Fibroblast of the aortic adventitia (primary cell): ENCODE data around the gene AQP3. TPM values are rescaled to one million over a fixed set of nuclear protein-coding genes. Genes with fewer than 3 reads are reported as not detected.
"Not testable (repeated sequence)": the region's sequence is repeated elsewhere in the genome, so short reads cannot be mapped to it uniquely, and the experiment has no call there.

Experiments
- DNase-seq: peaks from one replicate; pipeline ENCODE4 v3.0.0-alpha.2; 2010; ENCODE audit warnings: low read depth
- H3K4me3 ChIP-seq: 2 replicates; pipeline ENCODE4 v1.5.1; 2011; ENCODE audit warnings: low read depth, mild to moderate bottlenecking, control low read depth, low read length, moderate library complexity
- total RNA-seq: library from RNA; depleted of rRNA; stranded (reverse); fragments of >200 nt; gene quantifications from 2 replicates; pipeline ENCODE4 v1.2.3, GENCODE V29; 2012; ENCODE audit warnings: low replicate concordance
- TF ChIP-seq, protein P1 (sequence below): IDR thresholded peaks from 2 replicates; pipeline ENCODE4 v1.5.1; 2011; ENCODE audit warnings: mild to moderate bottlenecking, low read length, control low read depth, inconsistent platforms; ENCODE audit not compliant: insufficient read depth

Gene AQP3
- total RNA-seq, 1 donor: 0.54 TPM

DNA sequence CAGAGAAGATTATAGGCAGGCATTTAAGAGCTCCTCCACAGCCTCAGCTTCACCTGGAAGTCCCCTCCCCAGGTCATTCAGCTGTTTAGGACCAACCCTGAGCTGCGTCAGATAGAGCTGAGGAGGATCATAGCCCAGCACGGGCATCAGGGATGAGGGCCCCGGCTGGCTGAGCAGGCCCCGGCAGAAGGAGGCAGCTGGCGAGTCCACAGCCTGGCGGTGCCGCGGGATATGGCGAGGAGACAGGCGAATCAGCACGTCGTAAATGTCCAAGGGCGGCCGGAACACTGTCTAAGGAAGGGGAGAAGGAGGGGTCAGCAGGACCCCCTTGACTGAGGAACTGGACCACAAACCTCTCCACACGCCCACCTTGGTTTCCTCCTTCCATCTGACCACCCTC, 15.8 kb upstream of the AQP3 start:
- TF ChIP-seq, protein P1, sequence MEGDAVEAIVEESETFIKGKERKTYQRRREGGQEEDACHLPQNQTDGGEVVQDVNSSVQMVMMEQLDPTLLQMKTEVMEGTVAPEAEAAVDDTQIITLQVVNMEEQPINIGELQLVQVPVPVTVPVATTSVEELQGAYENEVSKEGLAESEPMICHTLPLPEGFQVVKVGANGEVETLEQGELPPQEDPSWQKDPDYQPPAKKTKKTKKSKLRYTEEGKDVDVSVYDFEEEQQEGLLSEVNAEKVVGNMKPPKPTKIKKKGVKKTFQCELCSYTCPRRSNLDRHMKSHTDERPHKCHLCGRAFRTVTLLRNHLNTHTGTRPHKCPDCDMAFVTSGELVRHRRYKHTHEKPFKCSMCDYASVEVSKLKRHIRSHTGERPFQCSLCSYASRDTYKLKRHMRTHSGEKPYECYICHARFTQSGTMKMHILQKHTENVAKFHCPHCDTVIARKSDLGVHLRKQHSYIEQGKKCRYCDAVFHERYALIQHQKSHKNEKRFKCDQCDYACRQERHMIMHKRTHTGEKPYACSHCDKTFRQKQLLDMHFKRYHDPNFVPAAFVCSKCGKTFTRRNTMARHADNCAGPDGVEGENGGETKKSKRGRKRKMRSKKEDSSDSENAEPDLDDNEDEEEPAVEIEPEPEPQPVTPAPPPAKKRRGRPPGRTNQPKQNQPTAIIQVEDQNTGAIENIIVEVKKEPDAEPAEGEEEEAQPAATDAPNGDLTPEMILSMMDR: no peak
- DNase-seq: no peak

GRCh38 chr9:33461492-33461891, 14.1 kb upstream of the AQP3 start:
- DNase-seq: no peak
- TF ChIP-seq, protein P1: no peak
- no peak overlapping the region for H3K4me3 ChIP-seq

More for the DNA sequence above, 15.8 kb upstream of the AQP3 start:
- H3K4me3 ChIP-seq: no peak overlapping the region

GRCh38 chr9:33460854-33461253, 13.5 kb upstream of the AQP3 start:
- no peak overlapping the region for H3K4me3 ChIP-seq
- TF ChIP-seq, protein P1: no peak
- DNase-seq: no peak

- H3K4me3 ChIP-seq: no peak overlapping the region
- TF ChIP-seq, protein P1: no peak
- DNase-seq: no peak
Observed at GRCh38 chr9:33459115-33459514, 11.7 kb upstream of the AQP3 start.

DNA sequence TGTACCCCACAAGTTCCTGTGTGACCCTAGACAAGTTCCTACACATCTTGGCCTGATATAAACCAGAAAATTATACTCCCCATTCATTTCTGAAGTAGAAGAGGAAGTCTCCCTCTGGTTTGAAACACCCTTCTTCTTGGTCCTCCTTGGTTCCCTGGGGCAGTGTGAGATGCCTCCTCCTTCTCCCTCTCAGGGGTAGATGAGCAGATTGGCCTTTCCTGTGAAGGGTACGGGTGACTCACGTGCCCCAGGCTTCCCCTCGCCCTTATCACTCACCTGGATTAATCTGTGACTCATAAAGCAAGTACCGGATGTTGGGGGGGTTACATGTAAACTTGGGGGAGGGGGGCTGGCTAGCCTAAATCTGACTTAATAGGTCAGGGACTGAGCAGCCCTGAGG, 11.1 kb upstream of the AQP3 start:
- no peak for DNase-seq
- TF ChIP-seq, protein P1: no peak
- H3K4me3 ChIP-seq: no peak overlapping the region

DNA sequence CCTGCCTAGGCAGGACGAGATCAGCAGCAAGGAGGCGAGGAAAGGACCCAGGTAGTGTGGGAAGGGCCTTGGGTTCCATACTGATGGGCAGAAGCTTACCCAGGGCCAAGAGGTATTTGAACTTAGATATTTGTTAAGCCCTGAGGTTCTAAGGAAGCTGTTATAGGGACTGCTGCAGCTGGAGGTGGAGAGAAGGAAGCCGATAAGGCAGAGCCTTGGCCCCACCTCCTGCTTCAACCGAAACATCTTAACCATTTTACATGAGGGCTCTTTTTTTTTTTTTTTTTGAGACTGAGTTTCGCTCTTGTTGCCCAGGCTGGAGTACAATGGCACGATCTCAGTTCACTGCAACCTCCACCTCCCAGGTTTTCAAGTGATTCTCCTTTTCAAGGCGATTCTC, 8.6 kb upstream of the AQP3 start:
- TF ChIP-seq, protein P1: no peak
- H3K4me3 ChIP-seq: no peak overlapping the region
- DNase-seq: no peak

DNA sequence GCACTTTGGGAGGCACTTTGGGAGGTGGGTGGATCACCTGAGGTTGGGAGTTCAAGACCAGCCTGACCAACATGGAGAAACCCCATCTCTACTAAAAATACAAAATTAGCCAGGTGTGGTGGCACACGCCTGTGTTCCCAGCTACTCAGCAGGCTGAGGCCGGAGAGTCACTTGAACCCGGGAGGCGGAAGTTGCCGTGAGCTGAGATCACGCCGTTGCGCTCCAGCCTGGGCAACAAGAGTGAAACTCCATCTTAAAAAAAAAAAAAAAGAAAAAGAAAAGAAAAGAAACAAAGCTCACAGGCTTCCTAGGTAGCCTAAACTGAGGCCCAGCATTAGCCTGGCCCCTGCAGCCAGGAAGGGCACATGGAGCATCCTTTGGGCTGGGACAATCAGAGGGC, 8.1 kb upstream of the AQP3 start:
- DNase-seq, H3K4me3 ChIP-seq: not testable (repeated sequence)

DNA sequence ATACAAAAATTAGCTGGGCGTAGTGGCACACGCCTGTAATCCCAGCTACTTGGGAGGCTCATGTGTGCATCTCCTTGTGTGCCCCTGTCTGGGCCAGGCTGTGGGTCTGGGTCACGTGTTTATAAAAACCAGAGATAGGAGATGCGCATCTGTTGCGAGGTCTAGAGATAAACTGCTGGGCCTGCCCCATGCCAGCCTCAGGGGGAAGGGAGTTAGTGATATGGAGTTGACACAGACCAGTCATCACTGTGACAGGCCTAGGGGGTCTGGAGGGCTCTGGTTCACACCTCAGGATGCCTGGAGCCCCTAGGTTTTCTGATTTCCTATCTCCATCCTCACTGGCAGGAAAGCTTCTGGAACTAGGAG, 7.3 kb upstream of the AQP3 start:
- DNase-seq, H3K4me3 ChIP-seq: not testable (repeated sequence)
